ENCODE results near the gene SIGLEC11. TPM values are rescaled to one million over a fixed set of nuclear protein-coding genes. Genes with fewer than 3 reads are reported as not detected.

The SIGLEC11 gene
- polyA plus RNA-seq, 3 donors: 0.28 to 2.2 (median 0.67) TPM

GRCh38 chr19:49938662-49939061 lies 22.3 kb downstream of the SIGLEC11 start:
- Histone ChIP-seq H3K4me2 (replicated peaks; ENCODE audit: extremely low read depth, low read length, poor library complexity, severe bottlenecking) (no peak overlapping the region), H3K4me1 (ENCODE audit: control insufficient read depth in 1 of 2, insufficient read depth in 2 of 2, low read length in 2 of 2) (peaks cover 14 to 16% of the 10 kb centered on the region in 2 donors), H3K9me3 (replicated peaks in 1 of 2; ENCODE audit: control insufficient read depth in 1 of 2, insufficient read depth in 1 of 2, low read length in 2 of 2) (no peaks in the 10 kb centered on the region), H3K9ac (ENCODE audit: insufficient read depth, low read length, poor library complexity, severe bottlenecking) (no peak overlapping the region), H4K20me1 (ENCODE audit: insufficient read depth, low read length) (peaks cover under 1% of the 10 kb centered on the region), H3K36me3 (replicated peaks in 1 of 2; ENCODE audit: control insufficient read depth in 1 of 2, insufficient read depth in 2 of 2, low read length in 2 of 2) (no peaks in the 10 kb centered on the region), H3K27me3 (ENCODE audit: control insufficient read depth in 2 of 2, insufficient read depth in 2 of 2, low read length in 2 of 2) (no peaks in the 10 kb centered on the region), H2AFZ (ENCODE audit: insufficient read depth, low read depth, low read length, poor library complexity, severe bottlenecking) (no peak overlapping the region), H3K27ac (ENCODE audit: low read depth in 1 of 2, low read length in 2 of 2) (no peak overlapping the region), H3K4me3 (replicated peaks in 1 of 3; ENCODE audit: low read depth in 2 of 3, low read length in 3 of 3) (no peak overlapping the region), H3K79me2 (ENCODE audit: insufficient read depth, low read length) (no peaks in the 10 kb centered on the region)
- Mint-ChIP-seq H3K27me3 (ENCODE audit: low read depth in 3 of 3) (peaks cover 5 to 23% (median 7%) of the 10 kb centered on the region in 3 donors), H3K36me3 (peaks cover 0 to under 1% of the 10 kb centered on the region in 2 donors), H3K4me1 (peaks cover 19% of the 10 kb centered on the region), H3K9me3 (peaks cover 0 to under 1% (median 0%) of the 10 kb centered on the region in 7 donors), H3K4me3 (no peak overlapping the region), H3K27ac (no peak overlapping the region)
- intact Hi-C loops (cut with micrococcal nuclease): no loop called here
- 98% methylated on average over 4 of the region's 4 CpGs for WGBS (ENCODE audit: insufficient coverage)
- no peak for TF ChIP-seq CTCF (IDR thresholded peaks at IDR 0.05)
- no peak for DNase-seq

GRCh38 chr19:49937750-49938381 lies 23.1 kb downstream of the SIGLEC11 start:
- H3K36me3 ChIP-seq (replicated peaks in 1 of 2; ENCODE audit: control insufficient read depth in 1 of 2, insufficient read depth in 2 of 2, low read length in 2 of 2): peaks cover 0 to 4% of the 10 kb centered on the region in 2 donors
- peaks cover 21% of the 10 kb centered on the region for H3K4me1 Mint-ChIP-seq

More at GRCh38 chr19:49937750-49938381, 23.1 kb downstream of the SIGLEC11 start:
- peak; percentile 69 to 77 (median 76) for DNase-seq
- peak overlapping the region in 1 of 2 donors; percentile 4 for H3K4me3 Mint-ChIP-seq
- 28% methylated on average over 32 of the region's 35 CpGs for WGBS (ENCODE audit: insufficient coverage)
- Histone ChIP-seq H3K27me3 (ENCODE audit: control insufficient read depth in 2 of 2, insufficient read depth in 2 of 2, low read length in 2 of 2) (no peaks in the 10 kb centered on the region), H3K4me2 (replicated peaks; ENCODE audit: extremely low read depth, low read length, poor library complexity, severe bottlenecking) (peak overlapping the region; percentile 49), H3K4me3 (replicated peaks in 1 of 3; ENCODE audit: low read depth in 2 of 3, low read length in 3 of 3) (peak overlapping the region in 1 of 3 experiments; percentile 52), H4K20me1 (ENCODE audit: insufficient read depth, low read length) (peaks cover 8% of the 10 kb centered on the region), H3K4me1 (ENCODE audit: control insufficient read depth in 1 of 2, insufficient read depth in 2 of 2, low read length in 2 of 2) (peaks cover 14 to 16% of the 10 kb centered on the region in 2 donors), H3K27ac (ENCODE audit: low read depth in 1 of 2, low read length in 2 of 2) (no peak overlapping the region), H3K9ac (ENCODE audit: insufficient read depth, low read length, poor library complexity, severe bottlenecking) (no peak overlapping the region), H2AFZ (ENCODE audit: insufficient read depth, low read depth, low read length, poor library complexity, severe bottlenecking) (peak overlapping the region; percentile 41), H3K9me3 (replicated peaks in 1 of 2; ENCODE audit: control insufficient read depth in 1 of 2, insufficient read depth in 1 of 2, low read length in 2 of 2) (no peaks in the 10 kb centered on the region), H3K79me2 (ENCODE audit: insufficient read depth, low read length) (no peaks in the 10 kb centered on the region)
- H3K9me3 Mint-ChIP-seq: peaks cover 0 to 4% (median 0%) of the 10 kb centered on the region in 7 donors
- H3K27me3 Mint-ChIP-seq (ENCODE audit: low read depth in 3 of 3): peaks cover 5 to 20% (median 7%) of the 10 kb centered on the region in 3 donors
- peak; percentile 99 for TF ChIP-seq CTCF (IDR thresholded peaks at IDR 0.05)
- H3K36me3 Mint-ChIP-seq: peaks cover 6 to 8% of the 10 kb centered on the region in 2 donors
- no peak overlapping the region for H3K27ac Mint-ChIP-seq
- intact Hi-C loops (cut with micrococcal nuclease): loop anchor here (1.0 kb wide), 1 partner anchor 45 kb away; no protein-coding TSS in a partner anchor

Data from CD14-positive monocyte (primary cell).